K562 (cell line): Measurements from ENCODE around the gene TMIGD2. TPM values are rescaled to one million over a fixed set of nuclear protein-coding genes. Genes with fewer than 3 reads are reported as not detected.

ENCODE experiments used
- CSDE1 ChIP-seq, 2 experiments: fragments of 450-650 bp; IDR thresholded peaks; 2 replicates each; pipeline ENCODE4 v1.6.1; 2016; ENCODE audit warnings: mild to moderate bottlenecking in 1 of 2
- FOXA3 ChIP-seq, 2 experiments: fragments of 450-650 bp in 1 of 2; sonication (generic) in 1 of 2; formaldehyde crosslinking; IDR thresholded peaks in 1 of 2; conservative IDR thresholded peaks in 1 of 2; 2 replicates each; pipeline versions ENCODE4 v1.4.0 to v1.8.0; 2020 to 2022; ENCODE audit warnings: mild to moderate bottlenecking in 2 of 2, missing genetic modification reagents in 1 of 2
- FUS ChIP-seq: fragments of 200-400 bp; formaldehyde crosslinking; optimal IDR thresholded peaks from 2 replicates; pipeline ENCODE3; 2017; ENCODE audit warnings: low read depth, low read length
- MBD2 ChIP-seq: sonication (generic); IDR thresholded peaks from 2 replicates; pipeline ENCODE4 v1.6.1; 2016; ENCODE audit warnings: low read depth, borderline replicate concordance
- MTA2 ChIP-seq: fragments of 450-650 bp; IDR thresholded peaks from 2 replicates; pipeline ENCODE4 v1.6.1; 2016; ENCODE audit warnings: low read depth
- MYC ChIP-seq, 2 experiments: fragments of 250-450 bp in 1 of 2; sonication (Bioruptor Pico) in 1 of 2; IDR thresholded peaks; 2 replicates each; pipeline versions ENCODE4 v1.5.1 to v1.6.1; 2012 to 2021; ENCODE audit warnings: low read depth in 2 of 2, borderline replicate concordance in 1 of 2, improper control_type of control experiment in 1 of 2, low read length in 1 of 2, mild to moderate bottlenecking in 1 of 2, moderate library complexity in 1 of 2
- NFATC3 ChIP-seq: fragments of 450-650 bp; IDR thresholded peaks from 2 replicates; pipeline ENCODE4 v1.6.1; 2017; ENCODE audit warnings: mild to moderate bottlenecking
- PHTF2 ChIP-seq: fragments of 250-450 bp; sonication (Bioruptor Pico); IDR thresholded peaks from 2 replicates; pipeline ENCODE4 v1.5.0; 2021; ENCODE audit warnings: mild to moderate bottlenecking
- TARDBP ChIP-seq: fragments of 450-650 bp; IDR thresholded peaks from 2 replicates; pipeline ENCODE4 v1.6.1; 2016
- TBL1XR1 ChIP-seq, 2 experiments: IDR thresholded peaks; 2 replicates each; pipeline ENCODE4 v1.6.1; 2012; ENCODE audit warnings: improper control_type of control experiment in 2 of 2, low read length in 2 of 2, mild to moderate bottlenecking in 1 of 2
- XRCC3 ChIP-seq: fragments of 450-650 bp; IDR thresholded peaks from 2 replicates; pipeline ENCODE4 v1.6.1; 2017; ENCODE audit warnings: mild to moderate bottlenecking, moderate library complexity
- ZNF561 ChIP-seq: fragments of 450-650 bp; formaldehyde crosslinking; conservative IDR thresholded peaks from 2 replicates; pipeline ENCODE4 v1.4.0; 2020; ENCODE audit warnings: mild to moderate bottlenecking, moderate library complexity
- ZNF75A ChIP-seq: fragments of 450-650 bp; formaldehyde crosslinking; IDR thresholded peaks from 2 replicates; pipeline ENCODE4 v1.4.0; 2020; ENCODE audit warnings: mild to moderate bottlenecking
- polyA plus RNA-seq, 8 experiments: library from polyadenylated mRNA; depleted of rRNA in 4 of 8; stranded (reverse) in 5 of 8; unstranded in 3 of 8; fragments of >200 nt; fragmentation: Nextera tagmentation in 2 of 8; fragmentation: Illumina TruSeq in 1 of 8; extraction: Ambion mirVana in 2 of 8; extraction: Trizol in 1 of 8; gene quantifications; 2 replicates each; pipeline versions ENCODE4 v1.2.1 to v1.2.3, GENCODE V29; 2011 to 2014; ENCODE audit warnings: inconsistent platforms in 1 of 8, missing spikeins in 1 of 8
- total RNA-seq, 7 experiments: library from RNA; depleted of rRNA in 6 of 7; stranded (reverse); fragments of >200 nt in 6 of 7; fragmentation: Illumina TruSeq in 2 of 7; extraction: Trizol in 2 of 7; gene quantifications; 2 replicates each; pipeline versions ENCODE4 v1.2.1 to v1.2.3, GENCODE V29; 2011 to 2021; ENCODE audit warnings: low replicate concordance in 1 of 7
- TF ChIP-seq, protein P1 (sequence below): sonication (generic); formaldehyde crosslinking; IDR thresholded peaks from 2 replicates; pipeline ENCODE4 v1.8.0; 2022; ENCODE audit warnings: mild to moderate bottlenecking, missing genetic modification reagents
- TF ChIP-seq, protein P2 (sequence below): fragments of 200-800 bp; sonication (Bioruptor generic); IDR thresholded peaks from 2 replicates; pipeline ENCODE4 v1.6.1; 2016; ENCODE audit warnings: missing genetic modification characterization, missing compliant biosample characterization
- TF ChIP-seq, protein P3 (sequence below): sonication (generic); formaldehyde crosslinking; IDR thresholded peaks from 2 replicates; pipeline ENCODE4 v1.9.0; 2022; ENCODE audit warnings: mild to moderate bottlenecking, missing genetic modification reagents
- TF ChIP-seq, protein P4 (sequence below): sonication (generic); formaldehyde crosslinking; IDR thresholded peaks from 2 replicates; pipeline ENCODE4 v1.8.0; 2022; ENCODE audit warnings: mild to moderate bottlenecking, low read depth, missing genetic modification reagents

TMIGD2 gene
- total and polyA plus RNA-seq, 9 of the 15 experiments (the other 6 are each of a cell fraction or from before 2014, with no cell fraction given): not detected

DNA sequence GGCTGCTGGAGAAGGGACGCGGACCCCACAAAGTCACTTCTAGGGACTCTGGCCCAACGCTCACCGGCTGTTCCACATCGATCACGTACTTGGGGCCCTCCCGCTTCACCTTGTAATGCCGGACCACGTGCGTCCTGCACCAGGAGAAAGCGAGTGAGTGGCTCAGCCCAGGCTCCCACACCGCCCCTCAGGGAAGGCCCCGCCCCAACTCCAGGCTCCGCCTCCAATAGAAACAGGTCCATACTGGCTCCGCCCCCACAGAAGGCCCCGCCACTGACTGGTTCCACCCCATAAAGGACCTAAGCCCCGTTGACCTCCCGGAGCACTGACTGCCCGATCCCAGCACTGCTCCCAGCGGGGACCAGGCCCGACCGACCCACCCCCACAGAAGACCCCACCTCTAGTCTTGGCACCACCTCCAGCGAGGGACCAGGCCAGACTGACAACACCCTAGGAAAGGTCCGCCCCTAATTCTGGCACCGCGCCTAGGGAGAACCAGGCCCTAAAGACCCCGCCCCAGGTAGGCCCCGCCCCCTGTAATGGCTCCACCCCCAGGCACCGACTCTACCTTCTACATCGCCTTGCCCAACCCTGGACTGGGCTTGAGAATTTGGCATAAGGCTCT lies 25.2 kb upstream of the TMIGD2 start (continued):
- TF ChIP-seq, protein P1, sequence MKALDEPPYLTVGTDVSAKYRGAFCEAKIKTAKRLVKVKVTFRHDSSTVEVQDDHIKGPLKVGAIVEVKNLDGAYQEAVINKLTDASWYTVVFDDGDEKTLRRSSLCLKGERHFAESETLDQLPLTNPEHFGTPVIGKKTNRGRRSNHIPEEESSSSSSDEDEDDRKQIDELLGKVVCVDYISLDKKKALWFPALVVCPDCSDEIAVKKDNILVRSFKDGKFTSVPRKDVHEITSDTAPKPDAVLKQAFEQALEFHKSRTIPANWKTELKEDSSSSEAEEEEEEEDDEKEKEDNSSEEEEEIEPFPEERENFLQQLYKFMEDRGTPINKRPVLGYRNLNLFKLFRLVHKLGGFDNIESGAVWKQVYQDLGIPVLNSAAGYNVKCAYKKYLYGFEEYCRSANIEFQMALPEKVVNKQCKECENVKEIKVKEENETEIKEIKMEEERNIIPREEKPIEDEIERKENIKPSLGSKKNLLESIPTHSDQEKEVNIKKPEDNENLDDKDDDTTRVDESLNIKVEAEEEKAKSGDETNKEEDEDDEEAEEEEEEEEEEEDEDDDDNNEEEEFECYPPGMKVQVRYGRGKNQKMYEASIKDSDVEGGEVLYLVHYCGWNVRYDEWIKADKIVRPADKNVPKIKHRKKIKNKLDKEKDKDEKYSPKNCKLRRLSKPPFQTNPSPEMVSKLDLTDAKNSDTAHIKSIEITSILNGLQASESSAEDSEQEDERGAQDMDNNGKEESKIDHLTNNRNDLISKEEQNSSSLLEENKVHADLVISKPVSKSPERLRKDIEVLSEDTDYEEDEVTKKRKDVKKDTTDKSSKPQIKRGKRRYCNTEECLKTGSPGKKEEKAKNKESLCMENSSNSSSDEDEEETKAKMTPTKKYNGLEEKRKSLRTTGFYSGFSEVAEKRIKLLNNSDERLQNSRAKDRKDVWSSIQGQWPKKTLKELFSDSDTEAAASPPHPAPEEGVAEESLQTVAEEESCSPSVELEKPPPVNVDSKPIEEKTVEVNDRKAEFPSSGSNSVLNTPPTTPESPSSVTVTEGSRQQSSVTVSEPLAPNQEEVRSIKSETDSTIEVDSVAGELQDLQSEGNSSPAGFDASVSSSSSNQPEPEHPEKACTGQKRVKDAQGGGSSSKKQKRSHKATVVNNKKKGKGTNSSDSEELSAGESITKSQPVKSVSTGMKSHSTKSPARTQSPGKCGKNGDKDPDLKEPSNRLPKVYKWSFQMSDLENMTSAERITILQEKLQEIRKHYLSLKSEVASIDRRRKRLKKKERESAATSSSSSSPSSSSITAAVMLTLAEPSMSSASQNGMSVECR (CRISPR knock-in tag): peak; percentile 79; the same call in 1 of the 2 replicates
- no peak for TF ChIP-seq ZNF561
- TF ChIP-seq FOXA3 (CRISPR knock-in tag; conservative IDR thresholded peaks at IDR 0.05 in 1 of 2, IDR thresholded peaks at IDR 0.05 in 1 of 2): peak in 1 of 2 experiments; percentile 45; a peak in 1 of 4 replicates
- TF ChIP-seq FUS: no peak
- no peak for TF ChIP-seq ZNF75A (CRISPR knock-in tag)
- no peak for TF ChIP-seq XRCC3
- TF ChIP-seq TBL1XR1 (IDR thresholded peaks at IDR 0.05; ENCODE audit: low read length in 2 of 2): 0 out of 4 replicates have a peak, but pooled peaks of 1 of the 2 experiments have one; percentile 23
- TF ChIP-seq CSDE1 (IDR thresholded peaks at IDR 0.05): no peak
- TF ChIP-seq MBD2: 0 out of 2 replicates have a peak, but pooled peaks have one; percentile 11
- TF ChIP-seq NFATC3: no peak
- no peak for TF ChIP-seq TARDBP
- no peak for TF ChIP-seq PHTF2 (CRISPR knock-in tag)
- TF ChIP-seq, protein P2, sequence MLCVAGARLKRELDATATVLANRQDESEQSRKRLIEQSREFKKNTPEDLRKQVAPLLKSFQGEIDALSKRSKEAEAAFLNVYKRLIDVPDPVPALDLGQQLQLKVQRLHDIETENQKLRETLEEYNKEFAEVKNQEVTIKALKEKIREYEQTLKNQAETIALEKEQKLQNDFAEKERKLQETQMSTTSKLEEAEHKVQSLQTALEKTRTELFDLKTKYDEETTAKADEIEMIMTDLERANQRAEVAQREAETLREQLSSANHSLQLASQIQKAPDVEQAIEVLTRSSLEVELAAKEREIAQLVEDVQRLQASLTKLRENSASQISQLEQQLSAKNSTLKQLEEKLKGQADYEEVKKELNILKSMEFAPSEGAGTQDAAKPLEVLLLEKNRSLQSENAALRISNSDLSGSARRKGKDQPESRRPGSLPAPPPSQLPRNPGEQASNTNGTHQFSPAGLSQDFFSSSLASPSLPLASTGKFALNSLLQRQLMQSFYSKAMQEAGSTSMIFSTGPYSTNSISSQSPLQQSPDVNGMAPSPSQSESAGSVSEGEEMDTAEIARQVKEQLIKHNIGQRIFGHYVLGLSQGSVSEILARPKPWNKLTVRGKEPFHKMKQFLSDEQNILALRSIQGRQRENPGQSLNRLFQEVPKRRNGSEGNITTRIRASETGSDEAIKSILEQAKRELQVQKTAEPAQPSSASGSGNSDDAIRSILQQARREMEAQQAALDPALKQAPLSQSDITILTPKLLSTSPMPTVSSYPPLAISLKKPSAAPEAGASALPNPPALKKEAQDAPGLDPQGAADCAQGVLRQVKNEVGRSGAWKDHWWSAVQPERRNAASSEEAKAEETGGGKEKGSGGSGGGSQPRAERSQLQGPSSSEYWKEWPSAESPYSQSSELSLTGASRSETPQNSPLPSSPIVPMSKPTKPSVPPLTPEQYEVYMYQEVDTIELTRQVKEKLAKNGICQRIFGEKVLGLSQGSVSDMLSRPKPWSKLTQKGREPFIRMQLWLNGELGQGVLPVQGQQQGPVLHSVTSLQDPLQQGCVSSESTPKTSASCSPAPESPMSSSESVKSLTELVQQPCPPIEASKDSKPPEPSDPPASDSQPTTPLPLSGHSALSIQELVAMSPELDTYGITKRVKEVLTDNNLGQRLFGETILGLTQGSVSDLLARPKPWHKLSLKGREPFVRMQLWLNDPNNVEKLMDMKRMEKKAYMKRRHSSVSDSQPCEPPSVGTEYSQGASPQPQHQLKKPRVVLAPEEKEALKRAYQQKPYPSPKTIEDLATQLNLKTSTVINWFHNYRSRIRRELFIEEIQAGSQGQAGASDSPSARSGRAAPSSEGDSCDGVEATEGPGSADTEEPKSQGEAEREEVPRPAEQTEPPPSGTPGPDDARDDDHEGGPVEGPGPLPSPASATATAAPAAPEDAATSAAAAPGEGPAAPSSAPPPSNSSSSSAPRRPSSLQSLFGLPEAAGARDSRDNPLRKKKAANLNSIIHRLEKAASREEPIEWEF (CRISPR knock-in tag): no peak
- TF ChIP-seq, protein P3, sequence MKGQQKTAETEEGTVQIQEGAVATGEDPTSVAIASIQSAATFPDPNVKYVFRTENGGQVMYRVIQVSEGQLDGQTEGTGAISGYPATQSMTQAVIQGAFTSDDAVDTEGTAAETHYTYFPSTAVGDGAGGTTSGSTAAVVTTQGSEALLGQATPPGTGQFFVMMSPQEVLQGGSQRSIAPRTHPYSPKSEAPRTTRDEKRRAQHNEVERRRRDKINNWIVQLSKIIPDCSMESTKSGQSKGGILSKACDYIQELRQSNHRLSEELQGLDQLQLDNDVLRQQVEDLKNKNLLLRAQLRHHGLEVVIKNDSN (CRISPR knock-in tag): peak; percentile 74
- TF ChIP-seq, protein P4, sequence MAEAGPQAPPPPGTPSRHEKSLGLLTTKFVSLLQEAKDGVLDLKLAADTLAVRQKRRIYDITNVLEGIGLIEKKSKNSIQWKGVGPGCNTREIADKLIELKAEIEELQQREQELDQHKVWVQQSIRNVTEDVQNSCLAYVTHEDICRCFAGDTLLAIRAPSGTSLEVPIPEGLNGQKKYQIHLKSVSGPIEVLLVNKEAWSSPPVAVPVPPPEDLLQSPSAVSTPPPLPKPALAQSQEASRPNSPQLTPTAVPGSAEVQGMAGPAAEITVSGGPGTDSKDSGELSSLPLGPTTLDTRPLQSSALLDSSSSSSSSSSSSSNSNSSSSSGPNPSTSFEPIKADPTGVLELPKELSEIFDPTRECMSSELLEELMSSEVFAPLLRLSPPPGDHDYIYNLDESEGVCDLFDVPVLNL (CRISPR knock-in tag): no peak
- TF ChIP-seq MYC (IDR thresholded peaks at IDR 0.05; ENCODE audit: low read depth, low read length): peak; percentile 87
- no peak; the same call in 1 of the 2 replicates for TF ChIP-seq MYC (CRISPR knock-in tag; IDR thresholded peaks at IDR 0.05; ENCODE audit: borderline replicate concordance, low read depth)
- no peak for TF ChIP-seq MTA2
